Right lung (tissue), 10 donors: Measurements from ENCODE around the gene EFCC1. TPM values are rescaled to one million over a fixed set of nuclear protein-coding genes. Genes with fewer than 3 reads are reported as not detected.

Source experiments
- DNase-seq, 2 donors: peaks; one replicate each; pipeline ENCODE4 v3.0.0-alpha.2; 2013
- long read RNA-seq, 8 donors: transcript quantifications; one replicate each; lab custom pipeline, GENCODE V29; 2026
- polyA plus RNA-seq, 5 donors: library from polyadenylated mRNA; unstranded; fragments of 120-200 nt; gene quantifications; one replicate each; pipeline versions ENCODE4 v1.2.1 to v1.2.3, GENCODE V29; 2013; ENCODE audit warnings: inconsistent platforms in 1 of 5, low replicate concordance in 1 of 5; ENCODE audit not compliant: insufficient read length in 5 of 5, insufficient read depth in 1 of 5

The EFCC1 gene, protein sequence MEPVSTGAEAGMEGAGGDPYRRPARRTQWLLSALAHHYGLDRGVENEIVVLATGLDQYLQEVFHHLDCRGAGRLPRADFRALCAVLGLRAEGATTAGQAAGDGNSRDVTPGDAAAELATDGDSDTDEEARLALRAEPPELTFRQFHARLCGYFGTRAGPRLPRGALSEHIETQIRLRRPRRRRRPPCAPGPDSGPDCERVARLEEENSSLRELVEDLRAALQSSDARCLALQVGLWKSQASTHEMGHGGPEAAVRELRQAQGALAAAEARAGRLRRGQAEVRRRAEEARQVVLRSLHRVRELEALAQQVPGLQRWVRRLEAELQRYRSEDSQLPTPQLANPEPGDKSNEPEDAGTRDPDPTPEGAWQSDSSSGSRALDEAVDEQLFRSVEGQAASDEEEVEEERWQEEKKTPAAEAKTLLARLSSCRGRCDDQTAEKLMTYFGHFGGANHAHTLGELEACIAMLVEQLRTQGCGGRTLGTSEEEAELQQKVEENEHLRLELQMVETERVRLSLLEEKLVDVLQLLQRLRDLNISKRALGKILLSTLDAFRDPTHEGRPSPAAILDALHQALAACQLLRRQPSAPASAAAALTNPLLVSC
- 10 to 100 TPM in 4 of 5 donors, 1 to 10 TPM in 1; 9.0 to 18.0 (median 12.4) TPM for polyA plus RNA-seq
- long read RNA-seq, donor 1, result 0 reads
- long read RNA-seq, donor 2, result 0 reads
- long read RNA-seq, donor 3, partial matches to known transcripts, result 6 of 7 reads
- long read RNA-seq, donor 3, other reads (novel, unspliced or antisense), result 0 of 7 reads
- long read RNA-seq, donor 4, result 0 reads
- long read RNA-seq, donor 5, result 0 reads
- long read RNA-seq, donor 6, partial matches to known transcripts, result 0 of 1 reads
- long read RNA-seq, donor 6, other reads (novel, unspliced or antisense), result 0 of 1 reads
- long read RNA-seq, donor 7, partial matches to known transcripts, result 0 of 2 reads
- long read RNA-seq, donor 7, other reads (novel, unspliced or antisense), result 0 of 2 reads
- long read RNA-seq, donor 8, result 0 reads

DNA sequence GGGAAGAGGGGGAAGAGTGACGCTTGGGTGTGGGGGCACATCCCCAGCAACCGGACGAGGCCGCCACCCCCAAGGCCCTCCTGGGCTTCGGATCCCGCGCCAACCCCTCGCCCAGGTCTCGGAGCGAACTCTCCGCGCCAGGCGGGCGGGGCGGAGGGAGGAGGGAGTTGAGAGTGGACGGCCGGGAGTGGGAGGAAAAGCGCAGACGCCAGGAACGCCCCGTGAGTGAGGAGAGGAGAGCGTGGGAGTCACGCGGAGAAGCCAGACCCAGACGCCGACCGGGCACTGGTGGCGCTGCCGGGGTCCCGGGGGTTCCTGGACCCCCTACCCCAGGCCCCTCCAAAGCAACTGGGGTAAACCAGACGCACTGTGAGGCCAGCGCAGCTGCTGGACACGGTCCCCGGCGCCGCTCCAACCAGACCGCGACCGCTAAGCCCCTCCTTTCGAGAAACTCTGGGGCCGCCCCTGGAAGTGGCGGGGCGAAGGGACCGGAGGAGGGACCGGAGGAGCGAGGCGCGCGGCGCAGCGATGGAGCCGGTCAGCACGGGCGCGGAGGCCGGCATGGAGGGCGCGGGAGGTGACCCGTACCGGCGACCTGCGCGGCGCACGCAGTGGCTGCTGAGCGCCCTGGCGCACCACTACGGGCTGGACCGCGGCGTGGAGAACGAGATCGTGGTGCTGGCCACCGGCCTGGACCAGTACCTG is at the start of gene EFCC1:
Gene EFCC1, plus strand, starts transcription at position 204 of the 705 bp plus-strand sequence. Its CDS starts 325 bp downstream, at position 529.
- DNase-seq, result peak in 1 of 2 donors; percentile 73

DNA sequence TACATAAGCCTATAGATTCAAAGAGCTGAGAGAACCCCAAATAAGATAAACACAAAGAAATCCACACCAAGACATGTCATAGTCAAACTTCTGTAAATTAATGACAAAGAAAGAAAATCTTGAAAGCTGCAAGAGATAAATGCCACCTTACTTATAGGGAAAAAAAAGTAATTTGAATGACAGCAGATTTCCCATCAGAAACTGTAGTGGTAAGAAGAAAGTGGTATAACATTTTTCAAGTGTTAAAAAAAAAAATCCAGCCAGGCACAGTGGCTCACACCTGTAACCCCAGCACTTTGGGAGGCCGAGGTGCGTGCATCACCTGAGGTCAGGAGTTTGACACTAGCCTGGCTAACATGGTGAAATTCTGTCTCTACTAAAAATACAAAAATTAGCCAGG is 44.7 kb upstream of the EFCC1 start:
- DNase-seq, result no peak

DNA sequence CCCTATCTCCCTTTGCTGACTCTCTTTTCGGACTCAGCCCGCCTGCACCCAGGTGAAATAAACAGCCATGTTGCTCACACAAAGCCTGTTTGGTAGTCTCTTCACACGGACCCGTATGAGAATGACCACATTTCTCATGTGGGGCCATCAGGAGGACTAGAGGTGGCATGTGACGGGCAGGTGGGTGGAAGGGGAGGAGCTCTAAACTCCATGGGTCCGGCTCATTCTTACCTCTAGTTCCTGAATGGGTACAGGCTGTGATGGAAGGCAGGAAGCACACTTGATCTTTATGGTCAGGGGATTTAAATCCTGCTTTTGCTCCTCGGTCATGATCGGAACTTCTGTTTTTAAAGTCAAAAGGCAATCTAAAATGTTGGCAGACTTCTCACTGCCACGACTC is 35.8 kb upstream of the EFCC1 start:
- no peak for DNase-seq

DNA sequence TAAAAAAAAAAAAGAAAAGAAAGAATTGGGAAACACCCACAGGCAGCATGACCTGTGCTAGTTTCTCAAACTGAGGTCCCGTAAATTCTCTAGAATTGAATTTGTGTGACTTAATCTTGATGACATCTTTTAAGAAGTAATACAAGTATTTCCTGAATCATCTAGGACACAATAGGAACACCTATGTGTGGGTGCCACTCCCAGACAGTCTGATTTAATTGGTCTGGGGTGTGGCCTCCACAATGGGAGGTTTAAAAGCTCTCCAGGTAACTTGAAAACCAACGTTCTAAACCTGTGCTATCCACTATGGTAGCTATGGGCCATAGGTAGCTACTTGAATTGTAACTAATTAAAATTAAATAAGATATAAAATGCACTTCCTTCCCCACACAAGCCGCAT is 35.3 kb upstream of the EFCC1 start:
- DNase-seq, result no peak

DNA sequence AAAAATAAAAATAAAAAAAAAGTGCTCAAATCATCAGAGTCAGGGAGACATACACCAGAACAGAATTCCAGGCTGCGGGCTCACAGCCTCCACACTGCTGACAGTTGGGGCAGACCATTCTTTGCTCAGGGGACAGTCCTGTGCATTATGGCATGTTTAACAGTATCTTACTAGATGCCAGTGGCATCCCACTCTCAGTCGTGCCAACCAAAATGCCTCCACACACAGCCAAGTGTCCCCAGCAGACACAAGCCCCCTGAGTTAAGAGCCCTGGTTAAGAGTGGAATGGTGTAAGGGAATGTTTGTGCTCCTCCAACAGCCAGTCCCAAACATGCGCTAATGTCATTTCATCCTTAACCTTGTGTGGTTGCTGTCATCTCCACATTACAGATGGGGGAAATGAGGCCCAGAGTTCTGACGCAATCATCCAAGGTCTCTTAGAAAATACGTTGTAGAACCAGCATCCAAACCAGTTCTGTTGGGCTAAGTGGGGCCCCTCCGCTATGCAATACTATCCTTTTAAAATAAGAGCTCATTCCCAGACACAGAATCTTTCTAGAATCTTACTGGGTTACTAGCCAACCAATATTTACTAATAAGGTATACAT is 33.3 kb upstream of the EFCC1 start:
- no peak for DNase-seq

DNA sequence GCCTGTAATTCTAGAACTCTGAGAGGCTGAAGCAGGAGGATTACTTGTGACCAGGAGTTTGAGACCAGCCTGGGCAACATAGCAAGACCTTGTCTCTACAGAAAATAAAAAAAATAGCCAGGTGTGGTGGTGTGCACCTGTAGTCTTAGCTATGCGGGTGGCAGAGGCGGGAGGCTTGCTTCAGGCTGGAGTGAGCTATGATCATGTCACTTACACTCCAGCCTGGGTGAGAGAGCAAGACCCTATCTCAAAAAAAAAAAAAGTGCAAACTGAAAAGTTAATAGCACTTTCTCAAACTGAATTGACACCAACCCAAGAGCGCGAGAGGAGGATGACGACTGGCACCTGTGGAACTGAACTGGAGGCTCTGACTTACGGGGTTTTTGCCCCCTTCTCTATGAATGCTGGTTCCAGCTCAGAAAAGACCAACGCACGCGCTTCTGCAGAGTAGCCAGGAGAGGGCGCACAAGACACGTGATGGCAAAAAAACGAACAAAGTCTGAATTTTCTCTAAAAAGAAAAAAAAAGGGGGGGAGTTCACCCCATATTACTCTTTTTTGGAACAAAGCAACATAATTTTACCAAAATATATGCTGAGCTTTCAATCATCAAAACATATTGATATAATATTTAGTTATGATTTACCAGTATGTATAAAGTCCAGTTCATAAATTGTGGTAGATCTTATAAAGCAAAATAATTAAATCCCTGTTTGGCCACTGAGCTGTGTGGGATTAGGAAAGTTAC is 30.9 kb upstream of the EFCC1 start:
- peak in 1 of 2 donors; percentile 38 for DNase-seq

DNA sequence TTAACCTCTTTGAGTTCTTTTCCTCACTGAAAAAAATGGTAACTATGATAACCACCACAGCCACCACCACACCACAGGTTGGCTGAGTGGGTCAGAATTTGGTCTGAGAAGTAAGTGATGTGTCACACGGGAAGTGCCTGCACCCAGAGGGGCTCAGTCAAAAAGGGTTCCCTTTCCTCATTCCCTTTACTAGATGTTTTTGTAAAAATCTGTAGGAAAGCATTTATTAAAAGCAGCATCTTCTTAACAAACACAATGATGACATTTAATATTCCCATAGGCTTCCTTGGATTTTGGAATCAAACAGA is 30.4 kb upstream of the EFCC1 start:
- DNase-seq, result no peak

DNA sequence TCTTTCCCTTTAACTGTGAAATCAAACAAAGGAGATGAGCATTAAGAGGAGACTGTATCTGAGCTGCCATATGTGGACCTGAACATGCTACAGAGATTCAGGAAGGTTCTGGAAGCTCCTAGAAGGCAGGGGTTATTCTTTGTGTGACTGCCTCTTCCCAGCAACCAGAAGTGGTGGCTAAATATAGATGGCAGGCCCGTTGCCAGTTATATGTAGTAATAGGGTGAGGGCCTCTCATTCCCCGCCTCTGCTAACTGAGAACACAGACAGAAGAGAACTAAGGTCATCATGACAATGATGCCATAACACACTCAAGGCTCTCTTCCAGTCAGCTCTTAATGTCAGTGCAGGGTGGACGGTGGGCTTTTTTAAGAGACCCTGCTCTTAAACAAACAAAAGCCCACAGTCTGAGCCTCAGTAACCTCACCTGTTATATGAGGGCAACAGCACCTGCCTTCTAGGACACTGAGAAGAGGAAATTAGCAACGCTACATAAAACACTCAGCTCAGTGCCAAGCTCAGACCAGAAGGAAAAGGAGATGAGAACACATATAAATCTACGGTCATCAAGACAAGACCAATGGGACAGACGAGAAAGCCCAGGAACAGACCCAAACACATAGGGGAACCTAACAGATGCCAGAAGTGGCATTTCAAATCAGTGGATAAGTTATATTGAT is 29.5 kb upstream of the EFCC1 start:
- peak; percentile 59 to 73 for DNase-seq

DNA sequence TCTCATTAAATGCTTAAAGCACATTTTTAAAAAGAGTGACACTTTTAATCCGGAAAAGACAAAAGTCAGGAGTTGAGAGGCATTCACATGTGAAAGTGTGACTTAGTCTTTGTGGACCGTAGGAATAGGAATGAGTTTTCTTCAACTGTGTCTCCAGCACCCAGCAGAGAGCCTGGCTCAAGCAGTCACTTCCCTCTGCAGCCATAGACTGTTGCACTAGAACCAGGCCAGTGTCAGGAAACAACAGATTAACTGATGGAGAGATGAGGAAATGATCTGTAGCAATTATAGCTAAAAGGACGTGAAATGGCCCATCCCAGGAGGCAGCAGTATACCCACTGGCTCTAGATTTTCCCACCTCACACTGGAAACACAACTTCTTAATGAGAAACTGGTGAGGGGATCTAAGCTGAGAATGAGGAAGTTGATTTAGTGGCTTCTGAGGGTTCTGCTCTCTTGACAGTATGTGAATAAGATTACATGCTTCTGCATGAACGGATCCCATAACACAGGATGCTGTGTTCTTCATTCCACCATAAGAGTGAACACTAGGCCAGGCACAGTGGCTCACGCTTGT is 27.0 kb upstream of the EFCC1 start:
- no peak for DNase-seq

DNA sequence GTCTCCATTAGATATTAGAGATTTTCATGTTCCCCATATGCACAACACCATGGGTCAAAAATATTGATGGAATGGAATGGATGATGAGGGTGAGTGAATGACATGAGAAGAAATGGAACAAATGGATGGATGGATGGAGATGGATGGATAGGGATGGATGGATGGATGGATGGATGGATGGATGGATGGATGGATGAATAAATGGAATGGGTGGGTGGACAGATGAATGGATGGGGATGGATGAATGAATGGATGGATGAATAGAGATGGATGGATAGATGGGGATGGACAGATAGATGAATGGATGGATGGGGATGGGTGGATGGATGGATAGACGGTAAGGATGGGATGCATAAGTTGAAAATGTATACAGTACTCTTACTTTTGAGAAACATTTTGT is 25.8 kb upstream of the EFCC1 start:
- no peak for DNase-seq

DNA sequence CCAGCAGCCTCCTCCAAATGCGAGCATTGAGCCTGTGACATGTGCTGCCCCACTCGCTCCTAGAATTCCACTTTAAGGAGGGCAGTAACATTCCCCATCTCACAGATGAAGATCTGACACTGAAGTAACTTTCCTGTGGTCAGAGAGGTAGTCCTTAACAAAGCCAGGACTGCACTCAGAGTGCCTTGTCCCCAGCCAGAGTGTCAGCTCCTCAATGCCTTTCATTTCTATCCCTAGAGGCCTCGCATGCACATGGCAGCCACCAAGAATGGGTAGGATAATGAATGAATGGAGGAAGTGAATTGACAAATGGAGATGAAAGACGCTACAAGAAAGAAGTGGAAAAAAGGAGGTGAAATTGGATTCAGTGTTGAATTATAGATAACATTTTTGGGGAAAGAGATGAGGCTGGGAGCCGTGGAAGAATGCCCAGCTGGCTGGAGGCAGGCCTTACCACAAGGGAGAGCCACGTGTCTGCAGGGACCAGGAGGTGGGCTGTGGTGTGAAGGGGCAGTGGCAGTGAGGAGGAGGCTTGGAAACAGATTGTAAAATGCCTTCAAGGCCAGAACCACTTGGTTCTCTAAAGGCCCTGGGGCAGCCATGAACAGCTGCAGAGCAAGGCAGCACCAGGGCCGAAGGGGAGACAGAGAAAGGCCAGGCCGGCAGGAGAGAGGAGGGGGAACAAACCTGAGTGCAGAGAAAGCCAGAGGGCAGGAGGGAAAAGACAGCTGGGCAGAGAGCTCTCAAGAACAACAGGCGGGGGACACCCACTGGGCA is 17.6 kb upstream of the EFCC1 start:
- no peak for DNase-seq

DNA sequence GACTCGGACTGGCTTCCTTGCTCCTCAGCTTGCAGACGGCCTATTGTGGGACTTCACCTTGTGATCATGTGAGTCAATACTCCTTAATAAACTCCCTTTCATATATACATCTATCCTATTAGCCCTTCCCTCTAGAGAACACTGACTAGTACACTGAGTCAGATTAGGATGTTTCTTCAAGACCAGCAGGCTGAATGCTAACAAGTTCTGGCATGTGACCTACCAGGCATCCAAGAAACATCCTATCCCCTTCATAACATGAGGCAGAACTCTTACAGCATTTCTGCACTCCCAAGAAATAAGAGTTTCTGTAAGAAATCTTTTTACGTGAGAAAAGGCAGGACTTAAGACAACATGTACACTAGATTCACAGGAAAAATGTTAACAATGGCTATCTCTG is 16.5 kb upstream of the EFCC1 start:
- no peak for DNase-seq

DNA sequence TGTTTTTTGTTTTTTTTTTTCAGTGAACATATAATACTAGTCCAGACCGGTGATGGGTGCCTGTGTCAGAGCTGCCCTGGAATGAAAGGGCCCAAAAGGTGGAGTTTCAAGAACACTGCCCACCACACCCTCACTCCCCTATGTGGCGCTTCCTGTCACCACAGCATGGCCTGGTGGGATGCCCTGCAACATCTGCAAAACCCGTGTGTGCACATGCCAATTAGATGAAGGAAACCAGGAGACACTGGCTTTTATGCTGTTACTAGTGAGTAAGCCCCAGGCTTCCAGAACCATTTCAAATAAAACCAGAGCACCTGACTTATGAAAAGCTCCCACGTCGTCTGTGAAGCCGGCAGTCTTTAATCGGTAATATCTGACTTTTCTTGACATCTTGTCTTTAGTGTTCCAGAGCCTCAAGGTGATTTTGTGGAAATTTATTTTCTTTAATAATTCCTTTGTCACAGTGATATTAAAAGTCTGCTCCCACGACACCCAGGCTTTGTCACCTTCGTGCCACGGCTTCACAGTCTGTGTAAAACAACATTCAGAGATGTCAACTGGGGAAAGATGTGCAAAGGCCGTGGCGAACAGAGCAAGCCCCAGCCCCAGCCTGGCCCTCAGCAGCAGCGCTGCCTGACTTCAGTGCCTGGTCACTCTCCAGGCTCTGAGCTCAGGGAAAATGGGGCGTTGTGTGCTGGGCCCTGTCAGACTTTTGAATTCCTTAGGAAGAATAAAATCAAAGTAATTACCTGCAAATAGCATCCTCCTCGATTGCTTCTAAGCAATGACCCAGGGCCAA is 13.6 kb upstream of the EFCC1 start:
- DNase-seq, result no peak

DNA sequence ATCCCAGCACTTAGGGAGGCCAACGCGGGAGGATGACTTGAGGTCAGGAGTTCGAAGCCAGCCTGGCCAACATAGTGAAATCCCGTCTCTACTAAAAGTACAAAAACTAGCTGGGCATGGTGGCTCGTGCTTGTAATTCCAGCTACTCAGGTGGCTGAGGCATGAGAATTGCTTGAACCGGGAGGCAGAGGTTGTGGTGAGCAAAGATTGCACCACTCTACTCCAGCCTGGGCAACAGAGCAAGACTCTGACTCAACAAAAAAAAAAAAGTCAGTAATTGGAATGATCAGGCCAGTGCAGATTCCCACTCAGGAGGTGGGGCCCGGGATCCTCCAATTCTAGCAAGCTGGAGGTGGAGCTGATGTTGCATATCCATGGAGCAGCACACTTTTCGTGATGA is 12.8 kb upstream of the EFCC1 start:
- no peak for DNase-seq

DNA sequence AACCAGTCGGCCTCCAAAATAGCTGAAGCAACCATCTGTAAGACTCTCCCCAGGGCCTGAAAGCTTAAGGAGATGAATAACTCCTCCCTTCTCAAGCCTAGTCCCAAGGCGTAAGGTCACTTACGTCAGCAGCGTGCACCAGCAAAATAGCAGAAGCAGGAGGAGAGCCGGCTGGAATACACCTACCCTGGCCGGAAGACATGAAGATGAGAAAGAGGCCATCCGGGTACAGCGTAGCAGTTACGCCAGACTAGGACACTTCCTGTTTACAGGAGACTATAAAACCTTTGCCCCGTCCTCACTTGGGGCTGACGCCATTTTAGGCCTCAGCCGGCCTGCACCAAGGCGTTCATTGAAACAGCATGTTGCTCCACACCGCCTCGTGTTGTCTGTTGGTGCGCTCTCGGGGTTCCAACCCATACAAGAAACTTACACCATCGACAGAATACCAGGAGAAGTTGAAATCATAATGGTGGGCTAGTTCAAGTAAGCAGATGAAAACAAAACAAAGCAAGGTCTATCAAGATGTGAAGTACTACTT is 9.7 kb upstream of the EFCC1 start:
- no peak for DNase-seq

DNA sequence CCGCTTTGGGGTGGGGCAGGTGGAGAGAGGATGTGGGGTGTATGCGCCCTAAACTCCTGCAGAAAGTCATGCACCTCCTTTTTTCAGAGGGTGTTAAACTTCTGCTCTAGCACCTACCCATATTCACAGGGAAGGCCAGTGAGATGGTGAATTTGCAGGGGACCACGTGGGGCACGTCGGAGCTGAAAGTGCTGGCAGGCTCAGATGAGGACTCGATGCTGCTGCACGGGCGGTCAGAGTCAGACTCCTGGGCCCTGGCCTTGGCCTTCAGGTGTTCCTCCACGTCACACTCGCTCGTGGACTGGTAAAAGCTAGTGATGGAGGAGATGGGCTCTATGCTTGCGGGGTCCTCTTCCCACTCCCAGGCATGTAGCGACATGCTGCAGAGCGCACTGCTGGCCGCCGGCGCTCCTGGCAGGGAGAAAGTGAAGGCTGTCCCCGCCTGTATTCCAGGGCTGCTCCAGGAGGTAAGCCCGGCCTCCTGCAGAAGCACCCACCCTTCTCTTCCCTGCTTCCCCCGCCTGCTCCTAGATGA is 8.1 kb upstream of the EFCC1 start:
- DNase-seq, result no peak

DNA sequence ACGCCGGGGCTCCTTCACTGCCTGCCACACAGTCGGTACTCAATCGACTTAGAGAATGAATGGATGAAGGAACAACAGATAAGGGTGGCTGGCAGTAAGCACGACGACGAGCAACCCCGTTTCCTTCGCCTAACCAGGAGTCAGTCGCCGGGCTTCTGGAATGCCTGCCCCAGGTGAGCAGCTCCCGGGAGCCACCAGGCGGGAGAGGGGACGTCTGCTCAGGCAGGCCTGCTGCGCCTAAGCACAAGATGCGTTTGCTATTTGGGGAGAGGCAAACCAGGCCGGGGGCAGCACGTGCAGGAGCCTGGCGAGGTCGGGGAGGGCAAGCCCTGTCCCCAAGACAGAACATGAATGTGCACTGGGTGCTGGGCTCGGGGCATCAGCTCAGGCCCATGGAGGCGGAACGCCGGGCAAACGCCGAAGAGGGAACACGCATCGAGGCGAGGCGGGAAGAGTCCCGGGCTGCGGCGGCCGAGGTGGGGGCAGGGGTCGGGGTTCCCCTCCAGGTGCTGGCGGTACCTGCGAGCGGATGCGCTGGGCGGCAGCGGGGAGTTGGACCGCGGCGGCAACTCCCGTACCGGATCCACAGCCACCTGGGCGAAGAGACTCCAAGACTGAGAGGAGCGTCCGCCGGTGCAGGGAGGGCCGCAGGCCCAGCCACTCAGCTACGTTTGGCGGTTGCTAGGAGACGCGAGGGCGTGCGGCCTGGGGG is 7.5 kb upstream of the EFCC1 start, which contains the start of gene CFAP92:
Gene CFAP92, minus strand, starts transcription at position 616 of the 712 bp plus-strand sequence. CDS start 772 bp downstream, outside the sequence.
- DNase-seq, result peak; percentile 82
